GM18951 (cell line): ENCODE measurements around the gene SLC37A1.
"Not testable (repeated sequence)": the region's sequence is repeated elsewhere in the genome, so short reads cannot be mapped to it uniquely, and the experiment has no call there.

ENCODE experiments used
- POLR2A ChIP-seq: IDR thresholded peaks from 4 replicates; pipeline ENCODE4 v1.6.1; 2011; ENCODE audit warnings: mild to moderate bottlenecking; ENCODE audit not compliant: insufficient read length, insufficient read depth; ENCODE audit errors: extremely low read depth
- in situ Hi-C: fragments of 300-500 bp; cut with MboI; formaldehyde crosslinking; loops from one replicate; pipeline ENCODE4 v1.12.0; 2022; ENCODE audit warnings: low sequenced_read_pairs, mixed read lengths, inconsistent platforms; ENCODE audit not compliant: unreplicated experiment

SLC37A1 gene

GRCh38 chr21:42608446-42608845 is 94.8 kb downstream of the SLC37A1 start:
- no peak for TF ChIP-seq POLR2A
- in situ Hi-C loops = no loop called here

DNA sequence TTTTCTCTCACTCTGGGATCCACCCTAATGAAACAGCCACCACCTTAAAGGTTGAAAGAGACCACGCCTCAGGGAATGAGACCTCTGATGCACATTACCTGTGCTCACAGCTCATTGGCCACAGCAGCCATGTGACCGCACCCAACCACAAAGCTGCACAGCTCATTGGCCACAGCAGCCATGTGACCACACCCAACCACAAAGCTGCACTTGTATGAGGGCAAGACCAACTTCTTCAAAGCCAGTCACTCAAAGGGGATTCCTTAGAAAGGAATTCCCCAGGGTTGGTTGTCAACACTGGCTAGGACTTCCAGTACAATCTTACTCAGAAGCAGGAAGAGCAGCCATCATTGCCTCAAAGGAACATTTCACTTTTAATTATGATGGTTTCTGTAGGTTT is 96.2 kb downstream of the SLC37A1 start:
- TF ChIP-seq POLR2A = no peak
- in situ Hi-C loops = no loop called here

- in situ Hi-C loops = no loop called here
- no peak for TF ChIP-seq POLR2A
Measured at GRCh38 chr21:42611852-42612251, 98.2 kb downstream of the SLC37A1 start.

DNA sequence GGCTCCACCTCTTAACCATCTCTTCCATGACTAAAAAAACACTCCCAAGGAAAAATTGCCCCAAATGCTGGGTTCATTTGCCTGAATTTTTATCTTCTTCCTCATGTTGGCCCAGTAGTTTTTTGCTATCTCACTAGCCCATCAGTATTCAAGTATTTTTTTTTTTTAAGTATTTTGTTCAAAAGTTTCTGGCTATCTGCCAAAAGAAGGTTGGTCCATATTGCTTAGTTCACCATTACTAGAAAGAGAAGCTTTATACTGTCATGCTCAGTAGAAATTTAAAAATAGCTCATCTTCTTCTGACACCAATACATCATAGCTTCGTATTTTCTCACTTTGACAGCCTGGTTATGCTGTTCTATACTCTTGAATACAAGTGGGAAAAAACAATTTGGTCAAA is 98.7 kb downstream of the SLC37A1 start:
- in situ Hi-C loops = no loop called here
- TF ChIP-seq POLR2A = no peak

GRCh38 chr21:42613756-42614155 is 100.1 kb downstream of the SLC37A1 start:
- in situ Hi-C loops = no loop called here
- no peak for TF ChIP-seq POLR2A

DNA sequence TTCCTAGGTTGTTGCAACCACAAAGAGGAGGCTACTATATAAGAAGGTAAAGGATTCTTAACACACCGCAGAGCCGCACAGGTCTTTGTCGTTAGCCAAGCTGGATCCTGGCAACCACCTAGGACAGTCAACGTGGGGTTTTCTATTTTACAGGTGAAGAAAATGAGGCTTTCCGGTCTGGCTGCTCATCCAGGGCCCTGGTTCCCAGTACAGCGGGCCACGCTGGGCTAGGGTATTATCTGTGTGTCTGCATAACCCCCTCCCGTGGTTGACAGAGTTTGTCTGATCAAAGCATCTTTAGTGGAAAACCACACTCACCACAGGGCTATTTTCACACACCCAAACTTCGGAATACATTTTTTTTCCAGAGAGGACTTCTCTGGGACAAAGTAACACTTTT is 100.7 kb downstream of the SLC37A1 start:
- in situ Hi-C loops = no loop called here

GRCh38 chr21:42614811-42615351 is 101.2 kb downstream of the SLC37A1 start:
- no peak for TF ChIP-seq POLR2A
- in situ Hi-C loops = no loop called here

More for the DNA sequence above, 100.7 kb downstream of the SLC37A1 start:
- TF ChIP-seq POLR2A = no peak

DNA sequence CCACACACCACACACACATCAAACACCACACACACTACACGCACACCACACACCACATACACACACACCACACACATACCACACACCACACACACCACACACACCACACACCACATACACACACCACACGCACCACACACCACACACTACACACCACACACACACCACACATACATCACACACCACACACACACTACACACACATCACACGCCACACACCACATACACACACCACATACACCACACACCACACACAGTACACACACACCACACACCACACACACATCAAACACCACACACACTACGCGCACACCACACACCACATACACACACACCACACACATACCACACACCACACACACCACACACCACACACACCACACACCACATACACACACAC is 101.7 kb downstream of the SLC37A1 start:
- in situ Hi-C loops = not testable (repeated sequence)

GRCh38 chr21:42615924-42616323 is 102.3 kb downstream of the SLC37A1 start:
- TF ChIP-seq POLR2A = no peak
- in situ Hi-C loops = no loop called here

DNA sequence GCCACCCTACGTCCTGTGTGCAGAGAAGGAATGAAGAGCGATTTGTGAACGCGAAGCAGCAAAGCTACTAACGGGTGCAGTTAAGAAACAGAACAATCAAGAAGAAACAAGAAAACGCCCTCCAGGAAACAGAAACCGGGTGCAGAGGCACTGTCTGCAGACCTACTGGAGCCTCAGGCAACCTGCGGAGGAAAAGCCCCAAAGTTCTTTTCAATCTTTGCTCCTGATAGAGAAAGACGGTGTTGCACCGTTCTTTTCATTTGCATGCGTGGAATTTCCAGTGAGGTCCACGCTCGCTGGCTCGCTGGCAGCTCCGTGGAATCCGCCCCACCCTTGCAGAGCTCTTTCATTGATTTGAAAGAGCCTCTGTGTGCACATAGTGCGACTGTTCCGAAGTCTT is 102.8 kb downstream of the SLC37A1 start:
- in situ Hi-C loops = no loop called here

DNA sequence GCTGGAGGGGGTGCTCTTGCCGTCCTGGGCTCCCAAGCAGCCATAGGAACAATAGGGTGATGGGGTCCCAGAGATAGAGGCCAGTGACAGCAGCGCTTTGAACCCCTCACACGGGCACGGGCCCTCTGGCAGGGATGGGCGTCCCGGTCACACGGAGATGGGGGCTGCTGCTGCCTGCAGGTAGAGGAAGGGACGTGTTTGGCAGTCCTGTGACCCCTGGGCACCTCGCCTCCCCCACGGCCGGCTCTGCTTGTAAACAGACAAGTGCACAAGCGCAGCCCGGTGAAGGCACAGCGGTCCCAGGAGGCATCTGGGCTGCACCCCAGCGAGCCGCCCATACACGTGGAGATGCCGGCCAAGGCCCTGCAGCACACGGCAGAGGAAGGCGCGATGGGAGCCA is 103.3 kb downstream of the SLC37A1 start:
- no peak for TF ChIP-seq POLR2A
- in situ Hi-C loops = no loop called here

More for the DNA sequence above, 102.8 kb downstream of the SLC37A1 start:
- TF ChIP-seq POLR2A = no peak

GRCh38 chr21:42617486-42617885 is 103.8 kb downstream of the SLC37A1 start:
- TF ChIP-seq POLR2A = no peak
- in situ Hi-C loops = no loop called here

GRCh38 chr21:42618707-42619102 is 105.1 kb downstream of the SLC37A1 start:
- no peak for TF ChIP-seq POLR2A

GRCh38 chr21:42619166-42619565 is 105.5 kb downstream of the SLC37A1 start:
- TF ChIP-seq POLR2A = no peak
- in situ Hi-C loops = no loop called here

More at GRCh38 chr21:42618707-42619102, 105.1 kb downstream of the SLC37A1 start:
- in situ Hi-C loops = no loop called here

DNA sequence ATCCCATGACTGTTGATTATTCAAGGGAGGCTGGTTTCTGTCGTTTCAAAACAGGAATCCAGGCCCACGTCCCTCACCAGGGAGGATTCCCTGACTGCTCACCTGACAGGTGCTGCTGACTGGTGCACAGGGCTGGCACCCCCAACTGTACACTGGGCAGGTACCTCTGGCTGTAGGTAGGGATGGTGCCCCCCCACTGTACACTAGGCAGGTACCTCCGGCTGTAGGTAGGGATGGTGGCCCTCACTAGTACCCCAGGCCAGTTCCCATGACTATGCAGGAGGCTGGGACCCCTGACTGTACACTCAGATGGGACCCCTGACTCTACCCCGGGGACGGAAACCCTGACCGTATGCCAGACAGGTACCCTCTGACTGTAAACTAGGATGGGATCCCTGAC is 106.2 kb downstream of the SLC37A1 start:
- in situ Hi-C loops = no loop called here
- no peak for TF ChIP-seq POLR2A
